CD4-positive, CD25-positive, alpha-beta regulatory T cell (primary cell): ENCODE results near the gene RAE1. TPM values are rescaled to one million over a fixed set of nuclear protein-coding genes. Genes with fewer than 3 reads are reported as not detected.

Experiments
- ATAC-seq, 2 donors: fragments of 150-1000 bp; cut with Tn5 transposase; one replicate each; pipeline ENCODE4 v1.10.0; 2021; ENCODE audit warnings: low read depth in 2 of 2, moderate number of reproducible peaks in 2 of 2, moderate library complexity in 1 of 2
- DNase-seq, 3 donors: peaks; one replicate each; pipeline versions ENCODE4 v3.0.0 to v3.0.0-alpha.2; 2012 to 2022; ENCODE audit warnings: mixed read lengths in 1 of 3
- H3K27ac ChIP-seq: one replicate; pipeline ENCODE4 v1.7.0; 2013; ENCODE audit warnings: mild to moderate bottlenecking, low read length; ENCODE audit not compliant: insufficient read depth, poor library complexity, severe bottlenecking
- H3K27me3 ChIP-seq: one replicate; pipeline ENCODE4 v1.7.0; 2013; ENCODE audit warnings: low read length; ENCODE audit not compliant: control insufficient read depth, insufficient read depth
- H3K36me3 ChIP-seq: one replicate; pipeline ENCODE4 v1.7.0; 2013; ENCODE audit warnings: mild to moderate bottlenecking, low read length, moderate library complexity; ENCODE audit not compliant: control insufficient read depth, insufficient read depth
- H3K4me1 ChIP-seq: 2 replicates; pipeline ENCODE4 v1.7.0; 2013; ENCODE audit warnings: mild to moderate bottlenecking, low read length; ENCODE audit not compliant: insufficient read depth, control insufficient read depth, poor library complexity, severe bottlenecking
- H3K4me3 ChIP-seq: one replicate; pipeline ENCODE4 v1.7.0; 2013; ENCODE audit warnings: low read depth, mild to moderate bottlenecking, low read length, moderate library complexity
- H3K9me3 ChIP-seq, 2 experiments: 1 replicate in 1 of 2; 2 replicates in 1 of 2; pipeline ENCODE4 v1.7.0; 2013; ENCODE audit warnings: low read length in 2 of 2, mild to moderate bottlenecking in 1 of 2, moderate library complexity in 1 of 2; ENCODE audit not compliant: control insufficient read depth in 2 of 2
- H3K27ac Mint-ChIP-seq, 3 donors: one replicate each; pipeline ENCODE4 v1.8.0; 2020 to 2022; ENCODE audit warnings: mild to moderate bottlenecking in 3 of 3, mixed read lengths in 3 of 3, moderate library complexity in 2 of 3
- H3K27me3 Mint-ChIP-seq: one replicate; pipeline ENCODE4 v1.8.0; 2022; ENCODE audit warnings: mild to moderate bottlenecking, mixed read lengths
- H3K36me3 Mint-ChIP-seq: one replicate; pipeline ENCODE4 v1.8.0; 2020; ENCODE audit warnings: mixed read lengths
- H3K4me1 Mint-ChIP-seq, 4 donors: one replicate each; pipeline ENCODE4 v1.8.0; 2020 to 2022; ENCODE audit warnings: mixed read lengths in 4 of 4, mild to moderate bottlenecking in 1 of 4
- H3K4me3 Mint-ChIP-seq, 4 donors: one replicate each; pipeline ENCODE4 v1.8.0; 2020 to 2022; ENCODE audit warnings: mild to moderate bottlenecking in 4 of 4, mixed read lengths in 4 of 4, moderate library complexity in 3 of 4
- H3K9me3 Mint-ChIP-seq, 7 donors: one replicate each; pipeline ENCODE4 v1.8.0; 2020 to 2022; ENCODE audit warnings: mixed read lengths in 7 of 7, mild to moderate bottlenecking in 3 of 7, moderate library complexity in 2 of 7
- polyA plus RNA-seq, 4 donors: library from polyadenylated mRNA; unstranded; fragments of 300-500 nt; fragmentation: Illumina TruSeq; gene quantifications; one replicate each; pipeline ENCODE4 v1.2.3, GENCODE V29; 2021
- total RNA-seq: library from RNA; stranded (reverse); gene quantifications from one replicate; pipeline ENCODE4 v1.2.3, GENCODE V29; 2022

RAE1 gene
- total and polyA plus RNA-seq, 5 donors from 2014 or later, result 33.0 to 52.1 (median 36.5) TPM

GRCh38 chr20:57361517-57361916 lies 10.5 kb downstream of the RAE1 start:
- H3K36me3 ChIP-seq, result peaks cover 51% of the 10 kb centered on the region
- Mint-ChIP-seq H3K4me1 (peaks cover 0 to 6% (median 3%) of the 10 kb centered on the region in 4 donors), H3K9me3 (no peaks in the 10 kb centered on the region), H3K27me3 (no peaks in the 10 kb centered on the region), H3K4me3 (no peak overlapping the region), H3K36me3 (peaks cover 27% of the 10 kb centered on the region), H3K27ac (no peak overlapping the region)
- DNase-seq (no peak), ATAC-seq (no peak)
- H3K9me3 ChIP-seq, result no peaks in the 10 kb centered on the region
- H3K4me3 ChIP-seq, result no peak overlapping the region
- H3K4me1 ChIP-seq, result no peaks in the 10 kb centered on the region
- H3K27ac ChIP-seq, result no peak overlapping the region
- H3K27me3 ChIP-seq, result no peaks in the 10 kb centered on the region

- H3K36me3 Mint-ChIP-seq, result peaks cover 37% of the 10 kb centered on the region
- Histone ChIP-seq H3K27me3 (no peaks in the 10 kb centered on the region), H3K4me1 (no peaks in the 10 kb centered on the region), H3K4me3 (no peak overlapping the region), H3K27ac (no peak overlapping the region), H3K36me3 (peaks cover 79% of the 10 kb centered on the region), H3K9me3 (no peaks in the 10 kb centered on the region)
- DNase-seq (no peak), ATAC-seq (no peak)
- H3K9me3 Mint-ChIP-seq, result no peaks in the 10 kb centered on the region
- H3K4me1 Mint-ChIP-seq, result peaks cover 0 to 8% (median 3%) of the 10 kb centered on the region in 4 donors
- no peaks in the 10 kb centered on the region for H3K27me3 Mint-ChIP-seq
- H3K27ac Mint-ChIP-seq, result peak overlapping the region in 1 of 3 donors; percentile 71
- H3K4me3 Mint-ChIP-seq, result no peak overlapping the region
These were observed 13.4 kb downstream of the RAE1 start for GRCh38 chr20:57364451-57364850.

- Mint-ChIP-seq H3K27ac (peak overlapping the region in 1 of 3 donors; percentile 74), H3K36me3 (peaks cover 64% of the 10 kb centered on the region), H3K4me1 (peaks cover 7 to 18% (median 13%) of the 10 kb centered on the region in 4 donors), H3K9me3 (no peaks in the 10 kb centered on the region), H3K27me3 (no peaks in the 10 kb centered on the region), H3K4me3 (no peak overlapping the region)
- DNase-seq (no peak), ATAC-seq (no peak)
- H3K4me3 ChIP-seq, result no peak overlapping the region
- H3K4me1 ChIP-seq, result peaks cover 3% of the 10 kb centered on the region
- H3K36me3 ChIP-seq, result peaks cover 97% of the 10 kb centered on the region
- H3K27ac ChIP-seq, result no peak overlapping the region
- no peaks in the 10 kb centered on the region for H3K9me3 ChIP-seq
- H3K27me3 ChIP-seq, result no peaks in the 10 kb centered on the region
These were observed 18.5 kb downstream of the RAE1 start for GRCh38 chr20:57369596-57369995.

GRCh38 chr20:57370316-57370715 lies 19.3 kb downstream of the RAE1 start:
- H3K27me3 ChIP-seq, result no peaks in the 10 kb centered on the region
- peaks cover 3% of the 10 kb centered on the region for H3K4me1 ChIP-seq
- H3K27ac ChIP-seq, result no peak overlapping the region
- Mint-ChIP-seq H3K27me3 (no peaks in the 10 kb centered on the region), H3K4me1 (peaks cover 7 to 22% (median 16%) of the 10 kb centered on the region in 4 donors), H3K36me3 (peaks cover 67% of the 10 kb centered on the region), H3K4me3 (no peak overlapping the region), H3K27ac (peak overlapping the region in 1 of 3 donors; percentile 74), H3K9me3 (no peaks in the 10 kb centered on the region)
- ATAC-seq (no peak), DNase-seq (no peak)
- no peak overlapping the region for H3K4me3 ChIP-seq
- H3K36me3 ChIP-seq, result peaks cover 98% of the 10 kb centered on the region
- no peaks in the 10 kb centered on the region for H3K9me3 ChIP-seq

GRCh38 chr20:57371363-57371762 lies 20.3 kb downstream of the RAE1 start:
- ATAC-seq (no peak), DNase-seq (no peak)
- Histone ChIP-seq H3K4me3 (no peak overlapping the region), H3K27me3 (no peaks in the 10 kb centered on the region), H3K27ac (no peak overlapping the region), H3K4me1 (peaks cover 3% of the 10 kb centered on the region), H3K36me3 (peaks cover 97% of the 10 kb centered on the region), H3K9me3 (no peaks in the 10 kb centered on the region)
- Mint-ChIP-seq H3K36me3 (peaks cover 69% of the 10 kb centered on the region), H3K9me3 (no peaks in the 10 kb centered on the region), H3K4me3 (no peak overlapping the region), H3K4me1 (peaks cover 7 to 28% (median 16%) of the 10 kb centered on the region in 4 donors), H3K27me3 (no peaks in the 10 kb centered on the region), H3K27ac (no peak overlapping the region)

GRCh38 chr20:57372157-57372556 lies 21.1 kb downstream of the RAE1 start:
- H3K27me3 ChIP-seq, result no peaks in the 10 kb centered on the region
- no peaks in the 10 kb centered on the region for H3K27me3 Mint-ChIP-seq
- H3K4me1 Mint-ChIP-seq, result peaks cover 7 to 29% (median 16%) of the 10 kb centered on the region in 4 donors
- no peak overlapping the region for H3K4me3 Mint-ChIP-seq
- no peak for ATAC-seq
- no peak overlapping the region for H3K27ac Mint-ChIP-seq
- DNase-seq, result no peak
- H3K36me3 ChIP-seq, result peaks cover 97% of the 10 kb centered on the region
- no peaks in the 10 kb centered on the region for H3K9me3 ChIP-seq
- no peak overlapping the region for H3K4me3 ChIP-seq
- H3K36me3 Mint-ChIP-seq, result peaks cover 71% of the 10 kb centered on the region
- no peaks in the 10 kb centered on the region for H3K9me3 Mint-ChIP-seq
- H3K27ac ChIP-seq, result no peak overlapping the region
- H3K4me1 ChIP-seq, result peaks cover 3% of the 10 kb centered on the region

GRCh38 chr20:57372581-57373350 lies 21.7 kb downstream of the RAE1 start:
- H3K36me3 Mint-ChIP-seq, result peaks cover 77% of the 10 kb centered on the region
- H3K4me1 Mint-ChIP-seq, result peaks cover 7 to 31% (median 16%) of the 10 kb centered on the region in 4 donors
- H3K27ac Mint-ChIP-seq, result no peak overlapping the region
- ATAC-seq (no peak), DNase-seq (no peak)
- peaks cover 3% of the 10 kb centered on the region for H3K4me1 ChIP-seq
- no peaks in the 10 kb centered on the region for H3K27me3 ChIP-seq
- no peak overlapping the region for H3K4me3 ChIP-seq
- H3K27me3 Mint-ChIP-seq, result no peaks in the 10 kb centered on the region
- no peaks in the 10 kb centered on the region for H3K9me3 ChIP-seq
- H3K4me3 Mint-ChIP-seq, result no peak overlapping the region
- H3K9me3 Mint-ChIP-seq, result no peaks in the 10 kb centered on the region
- H3K27ac ChIP-seq, result no peak overlapping the region
- peaks cover 97% of the 10 kb centered on the region for H3K36me3 ChIP-seq
